H9 (cell line): ENCODE measurements around the gene FAAP100. TPM values are rescaled to one million over a fixed set of nuclear protein-coding genes. Genes with fewer than 3 reads are reported as not detected.

Source experiments
- DNase-seq: peaks from one replicate; pipeline ENCODE4 v3.0.0-alpha.2; 2017
- H2AFZ ChIP-seq: one replicate; pipeline ENCODE4 v1.6.1; 2013; ENCODE audit warnings: mild to moderate bottlenecking, low read length, control low read depth, moderate library complexity
- H2AK5ac ChIP-seq: 2 replicates; pipeline ENCODE4 v1.6.1; 2013; ENCODE audit warnings: low read length, control low read depth, mixed read lengths; ENCODE audit not compliant: insufficient read length
- H2BK120ac ChIP-seq: one replicate; pipeline ENCODE4 v1.6.1; 2013; ENCODE audit warnings: low read depth, mild to moderate bottlenecking, low read length, control low read depth, inconsistent platforms; ENCODE audit not compliant: poor library complexity, severe bottlenecking
- H2BK12ac ChIP-seq: 2 replicates; pipeline ENCODE4 v1.6.1; 2013; ENCODE audit warnings: low read length, control low read depth, mixed read lengths, low read depth; ENCODE audit not compliant: insufficient read length
- H2BK15ac ChIP-seq: 2 replicates; pipeline ENCODE4 v1.6.1; 2013; ENCODE audit warnings: low read depth, low read length, control low read depth
- H2BK20ac ChIP-seq: one replicate; pipeline ENCODE4 v1.6.1; 2013; ENCODE audit warnings: low read depth, mild to moderate bottlenecking, low read length, control low read depth, inconsistent platforms; ENCODE audit not compliant: poor library complexity, severe bottlenecking
- H2BK5ac ChIP-seq: 2 replicates; pipeline ENCODE4 v1.6.1; 2013; ENCODE audit warnings: low read length, control low read depth, mixed read lengths; ENCODE audit not compliant: insufficient read length
- H3K14ac ChIP-seq: 2 replicates; pipeline ENCODE4 v1.6.1; 2013; ENCODE audit warnings: low read length, control low read depth; ENCODE audit not compliant: insufficient read depth
- H3K18ac ChIP-seq: 2 replicates; pipeline ENCODE4 v1.6.1; 2013; ENCODE audit warnings: low read depth, mild to moderate bottlenecking, mixed read lengths, low read length, control low read depth; ENCODE audit not compliant: insufficient read length
- H3K23ac ChIP-seq: 2 replicates; pipeline ENCODE4 v1.6.1; 2013; ENCODE audit warnings: low read length, control low read depth, mixed read lengths, low read depth; ENCODE audit not compliant: insufficient read length
- H3K23me2 ChIP-seq: 2 replicates; pipeline ENCODE4 v1.6.1; 2013; ENCODE audit warnings: low read depth, mild to moderate bottlenecking, mixed read lengths, low read length, control low read depth; ENCODE audit not compliant: insufficient read length, poor library complexity, severe bottlenecking
- H3K27ac ChIP-seq: 2 replicates; pipeline ENCODE4 v1.5.1; 2013; ENCODE audit warnings: low read length, control low read depth, mixed read lengths, low read depth; ENCODE audit not compliant: insufficient read length
- H3K27me3 ChIP-seq: 2 replicates; pipeline ENCODE4 v1.6.1; 2013; ENCODE audit warnings: low read length, control low read depth, inconsistent platforms; ENCODE audit not compliant: insufficient read depth
- H3K4ac ChIP-seq: 2 replicates; pipeline ENCODE4 v1.6.1; 2013; ENCODE audit warnings: low read depth, mild to moderate bottlenecking, control low read depth, inconsistent platforms, low read length, moderate library complexity
- H3K4me1 ChIP-seq: 2 replicates; pipeline ENCODE4 v1.6.1; 2013; ENCODE audit warnings: low read length, control low read depth, inconsistent platforms; ENCODE audit not compliant: insufficient read depth
- H3K4me2 ChIP-seq: 2 replicates; pipeline ENCODE4 v1.6.1; 2013; ENCODE audit warnings: low read length, control low read depth, mixed read lengths; ENCODE audit not compliant: insufficient read length, insufficient read depth
- H3K56ac ChIP-seq: 2 replicates; pipeline ENCODE4 v1.6.1; 2013; ENCODE audit warnings: low read depth, mild to moderate bottlenecking, mixed read lengths, low read length, control low read depth; ENCODE audit not compliant: insufficient read length
- H3K79me1 ChIP-seq: 2 replicates; pipeline ENCODE4 v1.6.1; 2013; ENCODE audit warnings: low read depth, mild to moderate bottlenecking, moderate library complexity, low read length, control low read depth, inconsistent platforms; ENCODE audit not compliant: insufficient read depth, poor library complexity, severe bottlenecking
- H3K79me2 ChIP-seq: 2 replicates; pipeline ENCODE4 v1.6.1; 2013; ENCODE audit warnings: low read length, control low read depth, inconsistent platforms; ENCODE audit not compliant: insufficient read depth
- H3K9ac ChIP-seq: 2 replicates; pipeline ENCODE4 v1.6.1; 2013; ENCODE audit warnings: low read length, control low read depth, mixed read lengths; ENCODE audit not compliant: insufficient read length; ENCODE audit errors: extremely low read depth
- H3K9me3 ChIP-seq: one replicate; pipeline ENCODE4 v1.6.1; 2013; ENCODE audit warnings: low read depth, low read length, inconsistent platforms; ENCODE audit not compliant: control insufficient read depth
- H3T11ph ChIP-seq: one replicate; pipeline ENCODE4 v1.6.1; 2013; ENCODE audit warnings: mild to moderate bottlenecking, low read length, control low read depth, inconsistent platforms
- H4K20me1 ChIP-seq: one replicate; pipeline ENCODE4 v1.6.1; 2013; ENCODE audit not compliant: control insufficient read depth, insufficient read length, insufficient read depth
- H4K5ac ChIP-seq: 2 replicates; pipeline ENCODE4 v1.6.1; 2013; ENCODE audit warnings: low read depth, mild to moderate bottlenecking, mixed read lengths, low read length, control low read depth; ENCODE audit not compliant: insufficient read length
- H4K8ac ChIP-seq: replicated peaks from 2 replicates; pipeline ENCODE4 v1.6.1; 2013; ENCODE audit warnings: low read length, control low read depth, mixed read lengths, low read depth; ENCODE audit not compliant: insufficient read length
- H4K91ac ChIP-seq: 2 replicates; pipeline ENCODE4 v1.6.1; 2013; ENCODE audit warnings: low read depth, mild to moderate bottlenecking, moderate library complexity, mixed read lengths, low read length, control low read depth; ENCODE audit not compliant: insufficient read length
- H3K27ac Mint-ChIP-seq, 3 experiments: 2 replicates in 2 of 3; 3 replicates in 1 of 3; pipeline ENCODE4 v1.8.0; 2020 to 2021; ENCODE audit warnings: mixed read lengths in 3 of 3, mild to moderate bottlenecking in 1 of 3, moderate library complexity in 1 of 3
- H3K27me3 Mint-ChIP-seq: 2 replicates; pipeline ENCODE4 v1.8.0; 2021; ENCODE audit warnings: low read depth, mild to moderate bottlenecking, moderate library complexity, mixed read lengths
- H3K36me3 Mint-ChIP-seq, 3 experiments: 2 replicates in 2 of 3; 3 replicates in 1 of 3; pipeline ENCODE4 v1.8.0; 2020 to 2021; ENCODE audit warnings: low read depth in 3 of 3, mixed read lengths in 3 of 3; ENCODE audit not compliant: insufficient read depth in 1 of 3
- H3K4me1 Mint-ChIP-seq, 2 experiments: 2 replicates each; pipeline ENCODE4 v1.8.0; 2020; ENCODE audit warnings: mixed read lengths in 2 of 2
- H3K4me3 Mint-ChIP-seq, 2 experiments: 2 replicates in 1 of 2; 3 replicates in 1 of 2; pipeline ENCODE4 v1.8.0; 2020 to 2021; ENCODE audit warnings: mild to moderate bottlenecking in 2 of 2, mixed read lengths in 2 of 2, moderate library complexity in 1 of 2
- H3K9me3 Mint-ChIP-seq, 2 experiments: 2 replicates in 1 of 2; 3 replicates in 1 of 2; pipeline ENCODE4 v1.8.0; 2020; ENCODE audit warnings: mild to moderate bottlenecking in 2 of 2, mixed read lengths in 2 of 2, moderate library complexity in 1 of 2
- WGBS: extraction: QIAGEN DNeasy Blood & Tissue Kit; methylation state at CpG from one replicate; pipeline ENCODE4 v1.1.7; 2013; ENCODE audit warnings: missing lambda C conversion rate, low lambda C conversion rate, mixed read lengths; ENCODE audit not compliant: insufficient read length; ENCODE audit errors: extremely low coverage; 5-methylcytosine and 5-hydroxymethylcytosine counted together
- total RNA-seq: library from RNA; stranded (reverse); gene quantifications from 2 replicates; pipeline ENCODE4 v1.2.1, GENCODE V29; 2021
- TF ChIP-seq, protein P1 (sequence below): fragments of 200-600 bp; sonication (generic); conservative IDR thresholded peaks from 3 replicates; pipeline ENCODE4 v1.8.0; 2021; ENCODE audit warnings: antibody characterized with exemption, mild to moderate bottlenecking

Gene FAAP100
- total RNA-seq, 1 experiment from 2014 or later: 54.0 TPM

DNA sequence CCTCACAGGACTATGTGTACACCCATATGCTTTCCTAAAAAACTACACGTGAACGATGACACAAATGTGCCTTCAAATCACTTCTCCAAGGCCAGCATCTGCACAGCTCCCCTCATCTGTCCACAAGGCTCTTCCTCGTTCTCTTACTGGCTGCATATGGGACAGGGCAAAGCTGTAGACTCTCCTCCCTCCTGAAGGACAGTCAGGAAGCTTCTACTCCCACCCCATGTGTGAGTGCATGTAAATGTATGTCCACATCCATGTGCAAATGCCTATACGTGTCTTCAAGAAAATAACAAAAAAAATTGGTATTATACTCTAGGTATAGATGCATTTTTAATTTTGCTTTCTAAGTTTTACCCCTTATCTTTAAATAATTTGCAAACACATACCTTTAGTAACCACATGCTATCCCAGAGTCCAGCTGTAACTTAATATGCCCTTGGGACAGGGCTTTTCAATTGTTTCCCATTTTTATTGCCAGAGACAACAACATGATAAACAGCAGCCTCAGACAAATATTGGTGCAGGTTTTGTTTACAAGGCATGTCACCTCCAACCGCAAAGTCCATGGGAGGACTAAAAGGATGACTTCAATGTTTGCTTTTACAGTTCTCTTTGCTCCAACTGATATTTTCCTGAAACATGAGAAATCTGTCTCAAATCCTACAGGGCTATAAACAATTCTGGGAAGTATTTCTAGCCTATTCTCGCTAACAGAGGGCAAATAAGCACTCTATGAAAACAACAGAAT is 31.6 kb upstream of the FAAP100 start:
- no peaks in the 10 kb centered on the region for H3K79me1 ChIP-seq
- H3K4me1 ChIP-seq: no peaks in the 10 kb centered on the region
- no peak overlapping the region for H3K14ac ChIP-seq
- WGBS: no CpG with 5 or more reads among the region's 6 CpGs
- H3K4me3 Mint-ChIP-seq: 0 out of 5 replicates have a peak overlapping the region, but pooled peaks of 1 of the 2 experiments have one; percentile 62
- H4K5ac ChIP-seq: no peak overlapping the region
- no peaks in the 10 kb centered on the region for H3K9me3 Mint-ChIP-seq
- H3K9me3 ChIP-seq: no peaks in the 10 kb centered on the region
- H3K36me3 Mint-ChIP-seq: peaks cover 44 to 83% (median 83%) of the 10 kb centered on the region in 3 experiments; a peak in 6 of 7 replicates
- no peaks in the 10 kb centered on the region for H3K23me2 ChIP-seq
- H3K56ac ChIP-seq: no peak overlapping the region
- H3K18ac ChIP-seq: no peak overlapping the region
- H3K9ac ChIP-seq: no peak overlapping the region
- H2AK5ac ChIP-seq: no peak overlapping the region
- H2BK15ac ChIP-seq: no peak overlapping the region
- TF ChIP-seq, protein P1, sequence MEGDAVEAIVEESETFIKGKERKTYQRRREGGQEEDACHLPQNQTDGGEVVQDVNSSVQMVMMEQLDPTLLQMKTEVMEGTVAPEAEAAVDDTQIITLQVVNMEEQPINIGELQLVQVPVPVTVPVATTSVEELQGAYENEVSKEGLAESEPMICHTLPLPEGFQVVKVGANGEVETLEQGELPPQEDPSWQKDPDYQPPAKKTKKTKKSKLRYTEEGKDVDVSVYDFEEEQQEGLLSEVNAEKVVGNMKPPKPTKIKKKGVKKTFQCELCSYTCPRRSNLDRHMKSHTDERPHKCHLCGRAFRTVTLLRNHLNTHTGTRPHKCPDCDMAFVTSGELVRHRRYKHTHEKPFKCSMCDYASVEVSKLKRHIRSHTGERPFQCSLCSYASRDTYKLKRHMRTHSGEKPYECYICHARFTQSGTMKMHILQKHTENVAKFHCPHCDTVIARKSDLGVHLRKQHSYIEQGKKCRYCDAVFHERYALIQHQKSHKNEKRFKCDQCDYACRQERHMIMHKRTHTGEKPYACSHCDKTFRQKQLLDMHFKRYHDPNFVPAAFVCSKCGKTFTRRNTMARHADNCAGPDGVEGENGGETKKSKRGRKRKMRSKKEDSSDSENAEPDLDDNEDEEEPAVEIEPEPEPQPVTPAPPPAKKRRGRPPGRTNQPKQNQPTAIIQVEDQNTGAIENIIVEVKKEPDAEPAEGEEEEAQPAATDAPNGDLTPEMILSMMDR: no peak
- no peak overlapping the region for H3T11ph ChIP-seq
- H3K27me3 Mint-ChIP-seq: peaks cover 3% of the 10 kb centered on the region; the same call in 1 of the 2 replicates
- H3K27ac Mint-ChIP-seq: peak overlapping the region in 1 of 3 experiments; percentile 23; a peak in 1 of 7 replicates
- no peaks in the 10 kb centered on the region for H3K79me2 ChIP-seq
- H3K4me2 ChIP-seq: no peak overlapping the region
- no peak overlapping the region for H2BK120ac ChIP-seq
- H3K27ac ChIP-seq: no peak overlapping the region
- no peak for DNase-seq
- H3K27me3 ChIP-seq: no peaks in the 10 kb centered on the region
- no peaks in the 10 kb centered on the region for H4K20me1 ChIP-seq
- H2BK5ac ChIP-seq: no peak overlapping the region
- no peak overlapping the region for H3K23ac ChIP-seq
- H4K91ac ChIP-seq: no peak overlapping the region
- no peak overlapping the region for H2BK12ac ChIP-seq
- no peak overlapping the region for H2AFZ ChIP-seq
- H3K4ac ChIP-seq: no peak overlapping the region
- no peak overlapping the region for H4K8ac ChIP-seq
- H3K4me1 Mint-ChIP-seq: no peaks in the 10 kb centered on the region
- no peak overlapping the region for H2BK20ac ChIP-seq
